Neuronal stem cell (in vitro differentiated cells): Measurements from ENCODE around the gene ACP7.

Experiments
- DNase-seq: peaks from one replicate; pipeline ENCODE4 v3.0.0-alpha.2; 2013; ENCODE audit warnings: low spot score
- H2AFZ ChIP-seq: one replicate; pipeline ENCODE4 v1.6.1; 2013; ENCODE audit warnings: mild to moderate bottlenecking, low read length, inconsistent platforms
- H2AK5ac ChIP-seq: 2 replicates; pipeline ENCODE4 v1.6.1; 2013; ENCODE audit warnings: low read depth, mild to moderate bottlenecking, inconsistent platforms, low read length, moderate library complexity, mixed read lengths
- H2BK120ac ChIP-seq: 2 replicates; pipeline ENCODE4 v1.6.1; 2013; ENCODE audit warnings: low read depth, mild to moderate bottlenecking, inconsistent platforms, low read length, moderate library complexity, mixed read lengths
- H2BK12ac ChIP-seq: one replicate; pipeline ENCODE4 v1.6.1; 2013; ENCODE audit warnings: low read length, inconsistent platforms
- H2BK15ac ChIP-seq: 2 replicates; pipeline ENCODE4 v1.6.1; 2013; ENCODE audit warnings: mild to moderate bottlenecking, low read length, inconsistent platforms, mixed read lengths
- H2BK5ac ChIP-seq: one replicate; pipeline ENCODE4 v1.6.1; 2013; ENCODE audit warnings: inconsistent platforms, mild to moderate bottlenecking, low read length, moderate library complexity
- H3K14ac ChIP-seq: one replicate; pipeline ENCODE4 v1.6.1; 2013; ENCODE audit warnings: low read length, inconsistent platforms
- H3K18ac ChIP-seq: 2 replicates; pipeline ENCODE4 v1.6.1; 2013; ENCODE audit warnings: low read length, inconsistent platforms
- H3K23ac ChIP-seq: 2 replicates; pipeline ENCODE4 v1.6.1; 2013; ENCODE audit warnings: low read depth, mild to moderate bottlenecking, mixed read lengths, low read length, inconsistent platforms; ENCODE audit not compliant: poor library complexity
- H3K27ac ChIP-seq: replicated peaks from 3 replicates; pipeline ENCODE4 v1.5.1; 2013; ENCODE audit warnings: low read length, inconsistent platforms
- H3K27me3 ChIP-seq, 3 experiments: 2 replicates each; pipeline ENCODE4 v1.6.1; 2013; ENCODE audit warnings: low read length in 3 of 3, mild to moderate bottlenecking in 2 of 3, inconsistent platforms in 1 of 3, low read depth in 1 of 3, mixed read lengths in 1 of 3, moderate library complexity in 1 of 3; ENCODE audit not compliant: control insufficient read depth in 3 of 3, insufficient read depth in 3 of 3
- H3K36me3 ChIP-seq, 2 donors: replicated peaks in 1 of 2; 2 replicates each; pipeline ENCODE4 v1.6.1; 2013; ENCODE audit warnings: low read length in 2 of 2; ENCODE audit not compliant: control insufficient read depth in 2 of 2, insufficient read depth in 2 of 2
- H3K4ac ChIP-seq: 2 replicates; pipeline ENCODE4 v1.6.1; 2013; ENCODE audit warnings: inconsistent platforms, mild to moderate bottlenecking, low read length, moderate library complexity
- H3K4me1 ChIP-seq, 2 donors: 1 replicate in 1 of 2; 2 replicates in 1 of 2; pipeline ENCODE4 v1.6.1; 2013; ENCODE audit warnings: low read length in 2 of 2, low read depth in 1 of 2; ENCODE audit not compliant: control insufficient read depth in 2 of 2, insufficient read depth in 1 of 2
- H3K4me2 ChIP-seq: one replicate; pipeline ENCODE4 v1.6.1; 2013; ENCODE audit warnings: mild to moderate bottlenecking, low read length, inconsistent platforms; ENCODE audit not compliant: insufficient read depth, poor library complexity, severe bottlenecking
- H3K4me3 ChIP-seq, 2 donors: 2 replicates each; pipeline ENCODE4 v1.5.1; 2013; ENCODE audit warnings: low read length in 2 of 2, mild to moderate bottlenecking in 2 of 2, inconsistent platforms in 1 of 2, moderate library complexity in 1 of 2
- H3K79me1 ChIP-seq: one replicate; pipeline ENCODE4 v1.6.1; 2013; ENCODE audit warnings: low read depth, mild to moderate bottlenecking, inconsistent platforms, low read length, moderate library complexity
- H3K9ac ChIP-seq: one replicate; pipeline ENCODE4 v1.6.1; 2013; ENCODE audit warnings: mild to moderate bottlenecking, low read depth, low read length, inconsistent platforms; ENCODE audit not compliant: poor library complexity
- H3K9me3 ChIP-seq, 2 donors: replicated peaks in 1 of 2; 2 replicates each; pipeline versions ENCODE3 to v1.6.1; 2013; ENCODE audit warnings: low read length in 2 of 2, mild to moderate bottlenecking in 2 of 2, inconsistent platforms in 1 of 2, low read depth in 1 of 2, mixed read lengths in 1 of 2, moderate library complexity in 1 of 2; ENCODE audit not compliant: control insufficient read depth in 2 of 2, insufficient read depth in 1 of 2
- H4K8ac ChIP-seq: one replicate; pipeline ENCODE4 v1.6.1; 2013; ENCODE audit warnings: low read depth, mild to moderate bottlenecking, inconsistent platforms, low read length, moderate library complexity
- H4K91ac ChIP-seq: one replicate; pipeline ENCODE4 v1.6.1; 2013; ENCODE audit warnings: low read length, low read depth, mild to moderate bottlenecking, inconsistent platforms; ENCODE audit not compliant: poor library complexity
- WGBS, 2 donors: extraction: QIAGEN DNeasy Blood & Tissue Kit; methylation state at CpG; one replicate each; pipeline ENCODE4 v1.1.7; 2013; ENCODE audit warnings: missing lambda C conversion rate in 2 of 2, mixed read lengths in 1 of 2; ENCODE audit not compliant: insufficient read length in 2 of 2, insufficient replicate concordance in 1 of 2; ENCODE audit errors: extremely low coverage in 2 of 2; 5-methylcytosine and 5-hydroxymethylcytosine counted together

ACP7 gene

GRCh38 chr19:39127812-39128515, 43.8 kb downstream of the ACP7 start:
- H3K4ac ChIP-seq, result no peak overlapping the region
- peaks cover 18 to 44% of the 10 kb centered on the region in 2 donors for H3K4me1 ChIP-seq
- no peak overlapping the region for H2BK15ac ChIP-seq
- H3K18ac ChIP-seq, result no peak overlapping the region
- no peak overlapping the region for H2AFZ ChIP-seq
- H3K4me3 ChIP-seq, result no peak overlapping the region
- H2BK120ac ChIP-seq, result no peak overlapping the region
- no peaks in the 10 kb centered on the region for H3K27me3 ChIP-seq
- no peaks in the 10 kb centered on the region for H3K36me3 ChIP-seq
- no peak overlapping the region for H4K8ac ChIP-seq
- H4K91ac ChIP-seq, result no peak overlapping the region
- no peak overlapping the region for H3K4me2 ChIP-seq
- no peak overlapping the region for H3K27ac ChIP-seq
- peak overlapping the region; percentile 83 for H2BK5ac ChIP-seq
- peak overlapping the region; percentile 25 for H3K23ac ChIP-seq
- DNase-seq, result no peak
- whole genome bisulfite sequencing, 2 donors, result no CpG with 5 or more reads among the region's 9 CpGs
- H2BK12ac ChIP-seq, result no peak overlapping the region
- no peaks in the 10 kb centered on the region for H3K9me3 ChIP-seq
- H3K79me1 ChIP-seq, result peaks cover 14% of the 10 kb centered on the region
- H3K14ac ChIP-seq, result no peak overlapping the region
- peak overlapping the region; percentile 41 for H2AK5ac ChIP-seq
- H3K9ac ChIP-seq, result peak overlapping the region; percentile 25

GRCh38 chr19:39128516-39129079, 44.4 kb downstream of the ACP7 start:
- Histone ChIP-seq H3K23ac (peak overlapping the region; percentile 25), H3K27me3 (no peaks in the 10 kb centered on the region), H2BK15ac (no peak overlapping the region), H2AK5ac (no peak overlapping the region), H4K91ac (no peak overlapping the region), H3K18ac (no peak overlapping the region), H3K9ac (no peak overlapping the region), H3K79me1 (peaks cover 14% of the 10 kb centered on the region), H3K14ac (no peak overlapping the region), H2AFZ (no peak overlapping the region), H3K36me3 (no peaks in the 10 kb centered on the region), H3K9me3 (no peaks in the 10 kb centered on the region), H3K4ac (no peak overlapping the region), H4K8ac (no peak overlapping the region), H3K27ac (no peak overlapping the region), H2BK5ac (no peak overlapping the region), H3K4me1 (peaks cover 23 to 50% of the 10 kb centered on the region in 2 donors), H3K4me2 (no peak overlapping the region), H3K4me3 (no peak overlapping the region), H2BK12ac (no peak overlapping the region), H2BK120ac (no peak overlapping the region)
- no peak for DNase-seq
- WGBS, 2 donors, result no CpG with 5 or more reads among the region's 6 CpGs

- H2BK5ac ChIP-seq, result no peak overlapping the region
- no peak for DNase-seq
- no peak overlapping the region for H2BK15ac ChIP-seq
- no peak overlapping the region for H4K91ac ChIP-seq
- no peak overlapping the region for H2AFZ ChIP-seq
- H3K27ac ChIP-seq, result no peak overlapping the region
- no peaks in the 10 kb centered on the region for H3K9me3 ChIP-seq
- no peak overlapping the region for H2BK12ac ChIP-seq
- no peak overlapping the region for H2BK120ac ChIP-seq
- H3K4me3 ChIP-seq, result no peak overlapping the region
- no peaks in the 10 kb centered on the region for H3K36me3 ChIP-seq
- H2AK5ac ChIP-seq, result no peak overlapping the region
- no peaks in the 10 kb centered on the region for H3K27me3 ChIP-seq
- H3K79me1 ChIP-seq, result peaks cover 14% of the 10 kb centered on the region
- no peak overlapping the region for H3K4ac ChIP-seq
- no peak overlapping the region for H3K18ac ChIP-seq
- peaks cover 26 to 50% of the 10 kb centered on the region in 2 donors for H3K4me1 ChIP-seq
- H3K23ac ChIP-seq, result no peak overlapping the region
- no peak overlapping the region for H3K14ac ChIP-seq
- no peak overlapping the region for H3K9ac ChIP-seq
- WGBS, 2 donors, result no CpG with 5 or more reads among the region's 11 CpGs
- no peak overlapping the region for H3K4me2 ChIP-seq
- no peak overlapping the region for H4K8ac ChIP-seq
These were observed 44.9 kb downstream of the ACP7 start for GRCh38 chr19:39129116-39129515.

- DNase-seq, result no peak
- Histone ChIP-seq H3K9ac (no peak overlapping the region), H2BK120ac (no peak overlapping the region), H3K9me3 (no peaks in the 10 kb centered on the region), H2AK5ac (no peak overlapping the region), H4K8ac (no peak overlapping the region), H3K27me3 (no peaks in the 10 kb centered on the region), H2BK12ac (no peak overlapping the region), H3K23ac (no peak overlapping the region), H2BK15ac (no peak overlapping the region), H3K14ac (no peak overlapping the region), H3K79me1 (peaks cover 14% of the 10 kb centered on the region), H2AFZ (no peak overlapping the region), H3K27ac (no peak overlapping the region), H4K91ac (no peak overlapping the region), H3K4ac (no peak overlapping the region), H3K4me1 (peaks cover 24 to 46% of the 10 kb centered on the region in 2 donors), H3K4me2 (no peak overlapping the region), H2BK5ac (no peak overlapping the region), H3K36me3 (no peaks in the 10 kb centered on the region), H3K4me3 (no peak overlapping the region), H3K18ac (no peak overlapping the region)
- WGBS, 2 donors, result no CpG with 5 or more reads among the region's 22 CpGs
These were observed 46.4 kb downstream of the ACP7 start for GRCh38 chr19:39130337-39131254.
